ENCODE data around the gene MRPS35.
"Not testable (repeated sequence)": the region's sequence is repeated elsewhere in the genome, so short reads cannot be mapped to it uniquely, and the experiment has no call there.

The MRPS35 gene

DNA sequence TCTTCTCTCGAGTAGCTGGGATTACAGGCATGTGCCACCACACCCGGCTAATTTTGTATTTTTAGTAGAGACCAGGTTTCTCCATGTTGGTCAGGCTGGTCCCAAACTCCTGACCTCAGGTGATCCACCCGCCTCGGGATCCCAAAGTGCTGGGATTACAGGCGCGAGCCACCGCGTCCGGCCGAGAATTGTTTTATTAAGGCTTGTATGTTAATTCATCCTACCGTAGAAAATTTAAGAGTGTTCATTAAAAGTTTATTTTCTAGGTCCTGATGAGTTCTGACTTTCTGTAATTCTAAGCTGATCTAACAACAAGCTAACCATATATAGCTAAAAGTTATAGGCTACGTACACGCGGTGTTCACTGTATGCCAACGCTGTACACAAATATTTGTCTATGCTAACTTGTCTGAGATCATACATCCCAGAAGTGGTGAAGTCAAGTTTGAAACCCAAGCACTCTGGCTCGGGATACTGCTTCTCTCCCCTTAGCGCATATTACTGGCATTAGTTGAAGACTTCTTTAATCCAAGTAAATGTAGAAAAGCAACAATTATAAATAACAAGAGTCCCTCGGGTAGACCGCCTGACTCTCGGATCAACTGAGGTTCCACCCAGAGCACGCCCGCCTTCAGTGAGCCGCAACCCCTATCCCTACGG lies 570 bp upstream of the MRPS35 start:
- no peak for DNase-seq

DNA sequence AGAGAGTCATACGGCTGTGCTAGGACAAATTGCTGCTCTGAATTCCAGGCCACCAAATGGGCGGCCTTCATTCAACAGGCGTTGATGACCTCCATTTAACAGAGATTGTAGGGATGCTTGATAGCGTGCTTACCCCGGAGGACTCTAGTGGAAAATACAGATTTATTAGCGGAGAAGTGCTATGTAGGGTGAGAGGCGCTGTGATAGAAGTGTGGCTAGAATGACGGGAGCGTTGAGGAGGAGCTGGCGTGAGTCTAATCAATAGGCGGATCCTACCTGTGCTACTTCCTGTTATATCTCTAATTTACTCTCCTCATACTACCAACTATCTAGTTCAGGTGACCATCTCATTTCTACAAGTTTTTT lies 668 bp downstream of the MRPS35 start:
- peak; percentile 36 for DNase-seq

DNA sequence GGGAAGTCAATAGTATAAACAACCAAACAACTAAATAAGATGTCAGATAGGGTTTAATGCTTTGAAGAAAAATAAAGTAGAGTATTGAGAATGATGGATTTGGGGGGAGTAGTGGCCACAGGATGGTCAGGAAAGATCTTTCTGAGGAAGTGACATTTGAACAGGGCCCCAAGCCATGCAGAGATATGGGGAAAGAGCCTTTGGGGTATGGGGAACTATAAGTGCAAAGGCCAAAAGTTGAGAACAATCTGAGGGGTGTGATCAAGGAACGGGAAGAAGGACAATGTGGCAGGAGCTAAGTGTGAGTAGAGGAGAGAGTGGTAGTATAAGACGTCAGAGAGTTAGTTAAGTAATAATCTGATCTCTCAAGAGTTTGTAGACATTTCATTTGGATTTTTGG lies 1.3 kb downstream of the MRPS35 start:
- no peak for DNase-seq

DNA sequence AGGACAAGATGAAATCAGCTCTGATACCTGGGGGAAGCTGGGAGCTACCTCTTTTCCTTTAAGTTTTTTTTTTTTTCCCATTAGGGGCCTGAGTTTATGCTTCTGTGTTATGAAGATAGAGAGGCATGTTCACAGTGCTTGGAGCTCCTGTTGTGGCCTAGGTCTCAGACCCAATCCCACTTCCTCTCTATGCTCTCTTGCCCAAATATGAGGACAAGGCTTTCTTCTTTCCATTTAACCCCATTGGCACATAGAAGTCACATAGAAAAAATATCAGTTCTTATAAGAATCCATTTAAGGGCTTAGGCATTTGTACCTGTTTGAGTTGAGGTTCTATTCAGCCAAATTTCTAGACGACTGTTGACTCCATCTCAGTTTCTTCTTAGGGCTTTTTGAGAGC lies 12.6 kb downstream of the MRPS35 start:
- DNase-seq, result no peak

DNA sequence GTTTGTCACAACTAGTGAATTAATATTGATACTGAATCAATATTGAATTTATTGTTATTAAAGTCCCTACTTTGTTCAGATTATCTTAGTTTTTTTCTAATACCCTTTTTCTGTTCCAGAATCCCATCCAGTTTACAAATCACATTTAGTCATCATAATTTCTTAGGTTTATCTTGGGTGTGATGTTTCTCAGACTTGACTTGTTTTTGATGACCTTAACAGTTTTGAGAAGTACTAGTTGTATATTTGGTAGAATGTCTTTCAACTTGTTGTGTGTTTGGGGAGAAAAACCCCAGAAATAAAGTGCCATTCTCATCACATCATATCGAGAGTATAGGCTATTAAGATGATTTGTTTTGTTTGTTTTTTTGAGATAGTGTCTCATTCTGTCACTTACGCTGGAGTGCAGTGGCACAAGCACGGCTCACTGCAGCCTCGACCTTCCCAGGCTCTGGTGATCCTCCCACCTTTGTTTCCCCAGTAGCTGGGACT lies 19.5 kb downstream of the MRPS35 start:
- DNase-seq, result no peak

GRCh38 chr12:27732281-27732680 lies 21.6 kb downstream of the MRPS35 start:
- DNase-seq, result peak; percentile 21

GRCh38 chr12:27733052-27733656 lies 22.5 kb downstream of the MRPS35 start:
- DNase-seq, result peak; percentile 29

DNA sequence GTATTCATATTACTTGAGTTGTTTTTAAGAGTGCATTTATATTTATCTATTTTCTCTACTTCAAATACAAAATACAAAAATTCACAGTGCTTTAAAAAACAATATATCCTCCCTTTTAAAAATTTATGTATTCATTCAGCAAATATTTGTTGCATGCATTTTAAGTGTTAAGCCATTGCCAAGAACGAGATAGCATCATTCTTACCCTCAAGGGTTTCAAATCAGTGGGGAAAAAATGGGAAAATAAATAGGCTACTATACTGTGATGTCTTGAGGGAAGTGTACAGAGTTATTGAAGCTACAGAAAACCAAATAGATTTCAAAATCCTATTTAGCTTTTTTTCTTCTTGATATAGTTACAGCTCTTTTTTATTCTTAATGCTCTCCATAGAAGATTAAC lies 23.2 kb downstream of the MRPS35 start:
- DNase-seq, result no peak

DNA sequence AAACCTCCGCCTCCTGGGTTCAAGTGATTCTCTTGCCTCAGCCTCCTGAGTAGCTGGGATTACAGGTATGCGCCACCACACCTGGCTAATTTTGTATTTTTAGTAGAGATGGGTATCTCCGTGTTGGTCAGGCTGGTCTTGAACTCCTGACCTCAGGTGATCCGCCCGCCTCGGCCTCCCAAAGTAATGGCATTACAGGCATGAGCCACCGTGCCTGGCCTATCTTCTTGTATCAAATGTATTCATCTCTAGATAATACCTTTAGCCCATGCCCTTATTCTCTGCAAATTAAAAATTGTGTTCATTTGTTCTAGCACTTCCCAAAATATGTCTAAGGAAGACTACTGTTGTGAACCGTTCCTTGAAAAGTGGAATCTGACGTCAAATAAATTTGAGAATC lies 23.7 kb downstream of the MRPS35 start:
- DNase-seq, result not testable (repeated sequence)

GRCh38 chr12:27743601-27744000 lies 33.0 kb downstream of the MRPS35 start:
- DNase-seq, result no peak

GRCh38 chr12:27745734-27746133 lies 35.1 kb downstream of the MRPS35 start:
- DNase-seq, result not testable (repeated sequence)

- DNase-seq, result no peak
Measured at GRCh38 chr12:27747111-27747820, 36.6 kb downstream of the MRPS35 start.

DNA sequence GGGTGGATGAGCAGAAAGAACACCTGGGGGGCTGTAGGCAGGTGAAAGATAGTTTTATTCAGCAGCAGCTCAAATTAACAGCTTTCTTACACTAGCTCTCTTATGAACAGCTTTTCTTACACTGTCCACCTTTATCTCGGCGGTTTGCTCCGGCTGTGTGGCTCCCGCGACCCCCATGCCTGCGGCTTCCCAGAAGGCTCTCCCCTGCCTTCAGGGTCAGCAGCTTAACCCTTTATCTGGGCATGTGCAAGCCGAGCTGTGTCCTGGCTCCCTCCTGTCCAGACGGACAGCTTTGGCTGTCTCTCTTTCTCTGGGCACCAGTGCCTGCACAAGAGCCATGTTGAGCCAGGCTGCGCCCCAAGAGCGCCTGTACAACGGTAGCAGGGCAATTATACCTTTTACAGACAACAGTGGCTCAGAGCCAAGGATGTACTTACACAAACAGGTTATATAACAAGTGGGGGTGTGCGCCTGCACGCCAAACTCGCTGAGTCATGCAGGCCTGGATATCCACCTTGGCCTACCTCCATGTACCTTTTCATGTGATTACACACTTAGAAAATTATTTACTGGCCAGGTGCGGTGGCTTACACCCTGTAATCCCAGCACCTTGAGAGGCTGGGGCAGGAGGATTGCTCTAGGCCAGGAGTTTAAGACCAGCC lies 40.9 kb downstream of the MRPS35 start:
- peak; percentile 15 for DNase-seq

DNA sequence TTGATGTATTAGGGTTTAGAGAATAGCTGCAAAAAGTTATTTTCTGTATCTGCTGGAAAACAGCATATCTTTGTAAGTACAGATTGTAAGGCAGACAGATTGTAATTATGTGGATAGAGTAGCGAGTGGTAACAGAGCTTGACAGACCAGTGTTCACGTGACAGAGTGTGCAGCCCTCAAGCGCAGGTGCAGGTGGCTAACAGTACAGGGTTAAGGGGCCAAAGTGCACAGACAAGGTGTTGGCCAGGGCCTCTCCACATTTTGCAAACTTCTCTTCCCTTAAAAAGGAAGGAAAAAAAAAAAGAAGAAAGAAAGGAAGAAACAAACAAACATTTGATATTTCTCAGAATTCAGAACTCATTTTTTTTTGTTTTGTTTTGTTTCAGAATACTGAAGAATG lies 44.2 kb downstream of the MRPS35 start:
- DNase-seq, result no peak

- no peak for DNase-seq
Measured at GRCh38 chr12:27756670-27757195, 46.1 kb downstream of the MRPS35 start.

DNA sequence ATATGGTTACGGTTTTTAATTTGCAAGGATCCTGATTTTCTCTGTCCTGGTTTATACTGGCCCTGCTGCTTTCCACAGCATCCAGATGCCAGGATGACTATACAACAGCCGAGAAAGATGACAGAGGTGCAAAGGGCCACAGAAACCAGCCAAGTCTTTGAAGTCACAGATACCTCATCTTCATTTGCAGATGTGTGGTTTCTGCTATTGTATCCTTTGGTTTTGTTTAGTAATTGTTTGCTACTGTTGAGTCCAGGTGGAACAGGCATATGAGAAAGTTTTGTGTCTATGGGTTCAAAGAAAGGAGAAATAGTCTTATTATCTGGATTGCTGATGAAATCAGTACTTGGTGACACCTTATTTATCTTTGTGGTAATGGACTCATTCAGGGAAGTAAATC lies 52.1 kb downstream of the MRPS35 start:
- no peak for DNase-seq

DNA sequence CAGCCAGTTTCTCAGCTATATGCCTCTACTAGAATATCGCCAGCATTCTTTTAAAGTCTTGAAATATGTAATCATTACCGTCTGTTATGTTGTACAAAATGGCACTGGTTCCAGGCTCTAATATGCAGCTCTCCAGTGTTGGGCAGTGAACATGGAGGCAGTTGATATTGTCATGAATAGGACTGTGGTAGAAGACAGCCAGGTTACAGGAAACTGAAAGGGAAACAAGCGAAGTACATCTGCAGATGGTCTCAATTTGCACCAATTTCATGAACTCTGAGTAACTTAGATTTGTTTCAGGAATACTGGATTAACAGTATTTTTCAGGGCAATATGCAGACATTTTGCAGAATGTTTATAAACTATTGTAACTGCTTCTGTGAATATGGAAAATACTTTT lies 56.0 kb downstream of the MRPS35 start:
- no peak for DNase-seq

- no peak for DNase-seq
Measured at GRCh38 chr12:27769142-27769673, 58.6 kb downstream of the MRPS35 start.

DNA sequence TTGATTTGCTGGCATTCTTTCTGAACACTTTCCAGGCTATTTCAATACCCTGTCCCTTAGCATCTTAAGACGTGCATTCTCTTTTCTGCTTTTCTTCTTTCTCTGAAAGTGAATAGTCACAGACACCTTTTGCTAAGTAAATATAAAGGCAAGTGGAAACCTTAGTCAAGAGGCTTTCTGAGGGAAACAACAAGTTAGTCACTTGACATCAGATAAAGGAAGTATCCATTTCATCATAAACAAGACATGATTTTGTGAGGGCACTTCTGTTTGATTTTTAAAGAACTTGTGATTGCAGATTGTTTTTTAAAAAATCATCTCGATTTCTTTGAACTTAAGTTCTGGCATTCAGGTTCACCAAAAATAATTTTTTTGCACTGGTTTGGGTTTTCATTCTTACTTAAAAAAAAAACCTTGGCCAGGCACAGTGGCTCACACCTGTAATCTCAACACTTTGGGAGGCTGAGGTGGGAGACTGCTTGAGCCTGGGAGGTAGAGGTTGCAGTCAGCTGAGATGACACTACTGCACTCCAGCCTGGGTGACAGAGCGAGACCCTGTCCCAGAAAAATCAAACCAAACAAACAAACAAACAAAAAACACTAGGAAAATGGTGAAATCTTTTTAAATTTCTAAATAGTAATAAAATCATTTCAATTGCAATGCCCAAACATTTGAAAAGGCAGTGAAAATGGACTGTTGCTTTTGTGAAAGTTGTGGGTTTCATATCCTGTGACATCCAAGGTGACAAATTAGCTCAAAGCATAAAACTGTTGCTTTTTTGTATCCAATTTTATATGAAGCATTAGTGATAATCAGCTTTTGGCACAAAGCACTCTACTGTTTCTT lies 61.1 kb downstream of the MRPS35 start:
- no peak for DNase-seq

- no peak for DNase-seq
Measured at GRCh38 chr12:27772328-27773049, 61.9 kb downstream of the MRPS35 start.

- DNase-seq, result no peak
Measured at GRCh38 chr12:27777141-27777540, 66.5 kb downstream of the MRPS35 start.
